H1 (cell line): Measurements from ENCODE around the gene TTC13. TPM values are rescaled to one million over a fixed set of nuclear protein-coding genes. Genes with fewer than 3 reads are reported as not detected.

ENCODE experiments used
- CTCF ChIA-PET: fragments of 300-600 bp; sonication (Branson Sonifier 250); formaldehyde crosslinking; loops from one replicate; lab custom pipeline; 2021; ENCODE audit not compliant: partially characterized antibody; lab: Charles Lee
- POLR2A ChIA-PET: fragments of 300-600 bp; sonication (Branson Sonifier 250); formaldehyde crosslinking; loops from one replicate; lab custom pipeline; 2021; ENCODE audit warnings: inconsistent platforms; ENCODE audit not compliant: partially characterized antibody; lab: Charles Lee
- DNase-seq, 2 experiments: peaks; one replicate each; pipeline versions ENCODE4 v3.0.0 to v3.0.0-alpha.2; 2010 to 2022; ENCODE audit warnings: low spot score in 2 of 2, low read depth in 1 of 2, mixed read lengths in 1 of 2
- FAIRE-seq: peaks from 2 replicates; lab custom pipeline; 2011; peaks lifted over from hg19 to GRCh38; lab: Jason Lieb, UNC
- H2AFZ ChIP-seq: 2 replicates; pipeline ENCODE4 v1.8.1; 2012; ENCODE audit warnings: low read length, inconsistent platforms
- H2AK5ac ChIP-seq: 2 replicates; pipeline ENCODE4 v1.6.1; 2013; ENCODE audit warnings: low read depth, low read length
- H2BK120ac ChIP-seq: replicated peaks from 2 replicates; pipeline ENCODE3; 2013; ENCODE audit warnings: low read depth, low read length, inconsistent platforms
- H2BK12ac ChIP-seq: 2 replicates; pipeline ENCODE4 v1.6.1; 2013; ENCODE audit warnings: low read depth, low read length
- H2BK15ac ChIP-seq: 2 replicates; pipeline ENCODE4 v1.6.1; 2013; ENCODE audit warnings: low read length
- H2BK20ac ChIP-seq: 2 replicates; pipeline ENCODE4 v1.6.1; 2013; ENCODE audit warnings: low read length
- H2BK5ac ChIP-seq: 2 replicates; pipeline ENCODE4 v1.6.1; 2013; ENCODE audit warnings: low read depth, low read length
- H3K14ac ChIP-seq: 2 replicates; pipeline ENCODE4 v1.6.1; 2013; ENCODE audit warnings: inconsistent platforms; ENCODE audit not compliant: insufficient read length
- H3K18ac ChIP-seq: 2 replicates; pipeline ENCODE4 v1.6.1; 2013; ENCODE audit warnings: low read length; ENCODE audit errors: extremely low read depth
- H3K23ac ChIP-seq: 2 replicates; pipeline ENCODE4 v1.6.1; 2013; ENCODE audit warnings: inconsistent platforms; ENCODE audit not compliant: insufficient read length
- H3K23me2 ChIP-seq: 2 replicates; pipeline ENCODE4 v1.6.1; 2013; ENCODE audit warnings: low read depth, low read length
- H3K27ac ChIP-seq: 2 replicates; pipeline ENCODE4 v1.6.1; 2011; ENCODE audit warnings: low read depth, low read length, inconsistent platforms
- H3K27me3 ChIP-seq, 4 experiments: replicated peaks in 1 of 4; 1 replicate in 1 of 4; 2 replicates in 3 of 4; pipeline versions ENCODE4 v1.6.1 to v1.8.1; 2011 to 2013; ENCODE audit warnings: low read length in 3 of 4, mild to moderate bottlenecking in 3 of 4, inconsistent platforms in 2 of 4, mixed read lengths in 2 of 4, moderate library complexity in 1 of 4; ENCODE audit not compliant: control insufficient read depth in 3 of 4, insufficient read depth in 3 of 4; ENCODE audit errors: extremely low read depth in 1 of 4
- H3K36me3 ChIP-seq, 4 experiments: 2 replicates each; pipeline versions ENCODE4 v1.6.1 to v1.8.1; 2011 to 2013; ENCODE audit warnings: mild to moderate bottlenecking in 4 of 4, low read length in 3 of 4, moderate library complexity in 2 of 4, control low read depth in 1 of 4, inconsistent platforms in 1 of 4; ENCODE audit not compliant: insufficient read depth in 4 of 4, control insufficient read depth in 2 of 4
- H3K4ac ChIP-seq: replicated peaks from 2 replicates; pipeline ENCODE3; 2013; ENCODE audit warnings: low read length, low read depth, mixed read lengths, inconsistent platforms; ENCODE audit not compliant: insufficient read length
- H3K4me1 ChIP-seq, 4 experiments: replicated peaks in 1 of 4; 1 replicate in 1 of 4; 2 replicates in 3 of 4; pipeline versions ENCODE4 v1.6.1 to v1.8.1; 2011 to 2013; ENCODE audit warnings: low read length in 3 of 4, inconsistent platforms in 2 of 4, mixed read lengths in 1 of 4; ENCODE audit not compliant: insufficient read depth in 4 of 4, control insufficient read depth in 3 of 4
- H3K4me2 ChIP-seq, 2 experiments: 2 replicates each; pipeline versions ENCODE4 v1.6.1 to v1.8.1; 2011 to 2013; ENCODE audit warnings: low read depth in 2 of 2, low read length in 2 of 2, control low read depth in 1 of 2, inconsistent platforms in 1 of 2, mild to moderate bottlenecking in 1 of 2; ENCODE audit not compliant: insufficient read depth in 1 of 2
- H3K4me3 ChIP-seq, 4 experiments: fragments of 200-600, 300-600 bp in 1 of 4; sonication (generic), shearing (Covaris generic), sonication (Bioruptor Twin) in 1 of 4; 2 replicates each; pipeline versions ENCODE4 v1.5.1 to v1.8.1; 2011 to 2016; ENCODE audit warnings: low read length in 4 of 4, low read depth in 3 of 4, control low read depth in 2 of 4, inconsistent platforms in 2 of 4, mild to moderate bottlenecking in 2 of 4, mixed read lengths in 1 of 4, moderate library complexity in 1 of 4; ENCODE audit not compliant: insufficient read depth in 2 of 4; ENCODE audit errors: extremely low read depth in 1 of 4
- H3K56ac ChIP-seq: replicated peaks from 2 replicates; pipeline ENCODE3; 2013; ENCODE audit warnings: low read depth, mild to moderate bottlenecking, mixed read lengths, low read length, inconsistent platforms; ENCODE audit not compliant: insufficient read length
- H3K79me1 ChIP-seq: 2 replicates; pipeline ENCODE4 v1.6.1; 2013; ENCODE audit warnings: low read depth, low read length, control low read depth
- H3K79me2 ChIP-seq, 2 experiments: 2 replicates each; pipeline versions ENCODE4 v1.6.1 to v1.8.1; 2012 to 2013; ENCODE audit warnings: low read length in 2 of 2, mild to moderate bottlenecking in 2 of 2, inconsistent platforms in 1 of 2; ENCODE audit not compliant: insufficient read depth in 2 of 2, control insufficient read depth in 1 of 2
- H3K9ac ChIP-seq, 4 experiments: replicated peaks in 1 of 4; 1 replicate in 1 of 4; 2 replicates in 3 of 4; pipeline versions ENCODE4 v1.6.1 to v1.8.1; 2011 to 2013; ENCODE audit warnings: low read depth in 3 of 4, low read length in 3 of 4, control low read depth in 2 of 4, mild to moderate bottlenecking in 2 of 4, moderate library complexity in 2 of 4, inconsistent platforms in 1 of 4; ENCODE audit errors: extremely low read depth in 1 of 4
- H3K9me3 ChIP-seq, 2 experiments: 2 replicates each; pipeline versions ENCODE4 v1.6.1 to v1.8.1; 2012 to 2013; ENCODE audit warnings: mild to moderate bottlenecking in 2 of 2, moderate library complexity in 2 of 2, control low read depth in 1 of 2, inconsistent platforms in 1 of 2, low read depth in 1 of 2, low read length in 1 of 2, mixed read lengths in 1 of 2; ENCODE audit not compliant: insufficient read depth in 2 of 2
- H4K20me1 ChIP-seq, 2 experiments: replicated peaks in 1 of 2; 2 replicates each; pipeline versions ENCODE3 to v1.8.1; 2011 to 2013; ENCODE audit warnings: inconsistent platforms in 2 of 2, low read length in 2 of 2, mild to moderate bottlenecking in 1 of 2; ENCODE audit not compliant: insufficient read depth in 2 of 2, control insufficient read depth in 1 of 2
- H4K5ac ChIP-seq: 2 replicates; pipeline ENCODE4 v1.6.1; 2013; ENCODE audit warnings: low read length, low read depth, mixed read lengths, inconsistent platforms; ENCODE audit not compliant: insufficient read length
- H4K8ac ChIP-seq: 2 replicates; pipeline ENCODE4 v1.8.0; 2013; ENCODE audit warnings: mild to moderate bottlenecking, moderate library complexity, low read length, inconsistent platforms; ENCODE audit not compliant: insufficient read depth; ENCODE audit errors: extremely low read depth
- H4K91ac ChIP-seq: replicated peaks from 2 replicates; pipeline ENCODE3; 2013; ENCODE audit warnings: low read length, mixed read lengths, inconsistent platforms; ENCODE audit not compliant: insufficient read length
- BACH1 ChIP-seq: IDR thresholded peaks from 2 replicates; pipeline ENCODE4 v1.6.1; 2012; ENCODE audit warnings: low read length, improper control_type of control experiment
- BRCA1 ChIP-seq: IDR thresholded peaks from 2 replicates; pipeline ENCODE4 v1.6.1; 2012; ENCODE audit warnings: low read depth, low read length, improper control_type of control experiment
- CEBPB ChIP-seq: IDR thresholded peaks from 2 replicates; pipeline ENCODE4 v1.6.1; 2012; ENCODE audit warnings: low read depth, low read length
- CREB1 ChIP-seq: IDR thresholded peaks from 2 replicates; pipeline ENCODE4 v1.6.1; 2012; ENCODE audit warnings: inconsistent platforms
- GABPA ChIP-seq: IDR thresholded peaks from 2 replicates; pipeline ENCODE4 v1.6.1; 2011; ENCODE audit warnings: mild to moderate bottlenecking, low read length, moderate library complexity, borderline replicate concordance; ENCODE audit not compliant: insufficient read depth
- JUN ChIP-seq: IDR thresholded peaks from 2 replicates; pipeline ENCODE4 v1.6.1; 2011; ENCODE audit warnings: low read depth, mild to moderate bottlenecking, improper control_type of control experiment, low read length
- MAFK ChIP-seq: IDR thresholded peaks from 2 replicates; pipeline ENCODE4 v1.6.1; 2012; ENCODE audit warnings: low read depth, mild to moderate bottlenecking, improper control_type of control experiment, low read length
- PHF8 ChIP-seq: fragments of 200-600 bp; sonication (generic); conservative IDR thresholded peaks from 2 replicates; pipeline ENCODE4 v1.7.1; 2012; ENCODE audit warnings: low read depth, mild to moderate bottlenecking, inconsistent platforms, low read length, moderate library complexity
- RFX5 ChIP-seq: IDR thresholded peaks from 2 replicates; pipeline ENCODE4 v1.6.1; 2011; ENCODE audit warnings: low read depth, low read length, improper control_type of control experiment, borderline replicate concordance
- RNF2 ChIP-seq: fragments of 200-900, 300-1000 bp; sonication (generic); IDR thresholded peaks from 2 replicates; pipeline ENCODE4 v1.7.1; 2016; ENCODE audit warnings: borderline replicate concordance, low read depth, mild to moderate bottlenecking, antibody characterized with exemption, low read length; ENCODE audit not compliant: poor library complexity, severe bottlenecking; ENCODE audit errors: missing control alignments
- TBP ChIP-seq: IDR thresholded peaks from 2 replicates; pipeline ENCODE4 v1.6.1; 2011; ENCODE audit warnings: low read depth, low read length, improper control_type of control experiment
- TEAD4 ChIP-seq: IDR thresholded peaks from 2 replicates; pipeline ENCODE4 v1.6.1; 2012; ENCODE audit warnings: low read depth, low read length, inconsistent platforms, mixed read lengths
- WGBS, 2 experiments: shearing (Covaris generic) in 1 of 2; methylation state at CpG; one replicate each; pipeline versions ENCODE4 v1.1.6 to v1.1.7; 2013 to 2015; ENCODE audit warnings: low lambda C conversion rate in 2 of 2, mixed read lengths in 2 of 2, inconsistent platforms in 1 of 2, low coverage in 1 of 2, missing lambda C conversion rate in 1 of 2; ENCODE audit not compliant: insufficient replicate concordance in 2 of 2, insufficient coverage in 1 of 2, insufficient read length in 1 of 2; ENCODE audit errors: extremely low coverage in 1 of 2, missing lambda C conversion rate in 1 of 2; 5-methylcytosine and 5-hydroxymethylcytosine counted together
- polyA plus RNA-seq, 7 experiments: library from polyadenylated mRNA; depleted of rRNA in 3 of 7; stranded (reverse) in 5 of 7; unstranded in 2 of 7; fragments of >200 nt in 5 of 7; fragments of 200-250 nt in 2 of 7; gene quantifications; 1 replicate in 5 of 7; 2 replicates in 1 of 7; 4 replicates in 1 of 7; pipeline versions ENCODE4 v1.2.1 to v1.2.3, GENCODE V29; 2011 to 2013; ENCODE audit warnings: missing spikeins in 2 of 7, mixed read lengths in 2 of 7
- total RNA-seq: library from RNA; stranded (reverse); fragmentation: NEBNext Ultra II Directional; extraction: Animal tissue kit (Norgen Biotek cat#: 25700); gene quantifications from 2 replicates; pipeline ENCODE4 v1.2.1, GENCODE V29; 2021

Gene TTC13
- total and polyA plus RNA-seq, 2 of the 8 experiments (the other 6 are each of a cell fraction or from before 2014, with no cell fraction given): 3.1 to 7.1 TPM

GRCh38 chr1:230867903-230868735, 110.5 kb downstream of the TTC13 start, which contains the start of gene C1orf198:
Gene C1orf198 (minus strand): TSS chr1:230868521. CDS start chr1:230868512, 9 bp downstream.
- peak in 1 of 2 experiments; percentile 89 for DNase-seq
- CTCF ChIA-PET: interaction anchor here (1.0 to 1.3 kb wide), 4 partner anchors 16 to 343 kb away, joined by 3 to 5 read pairs (median 4); no protein-coding TSS in a partner anchor
- no peak for FAIRE-seq
- TF ChIP-seq GABPA (no peak), MAFK (no peak), TEAD4 (no peak), BACH1 (no peak), CREB1 (0 out of 2 replicates have a peak, but pooled peaks have one; percentile 12), CEBPB (no peak), JUN (no peak), RNF2 (no peak), TBP (no peak), BRCA1 (no peak), RFX5 (no peak), PHF8 (peak; percentile 87)

More at GRCh38 chr1:230867903-230868735, 110.5 kb downstream of the TTC13 start, which contains the start of gene C1orf198:
- Histone ChIP-seq H3K23me2 (peaks cover 9% of the 10 kb centered on the region), H2AFZ (peak within 1 kb of the TSS; percentile 99), H3K4me1 (peaks cover 2 to 13% (median 7%) of the 10 kb centered on the region in 4 experiments), H3K4me2 (peak within 1 kb of the TSS; percentile 78 to 85), H4K8ac (peak within 1 kb of the TSS; percentile 99), H3K9me3 (no peaks in the 10 kb centered on the region), H2BK12ac (0 out of 2 replicates have a peak within 1 kb of the TSS, but pooled peaks have one; percentile 39), H3K9ac (peak within 1 kb of the TSS; percentile 90 to 97 (median 93)), H3K27me3 (peaks cover 0 to 2% (median 0%) of the 10 kb centered on the region in 4 experiments; a peak in 2 of 7 replicates), H4K20me1 (peaks cover 3 to 5% of the 10 kb centered on the region in 2 experiments), H3K4me3 (peak within 1 kb of the TSS; percentile 80 to 91 (median 89)), H3K27ac (peak within 1 kb of the TSS; percentile 83), H2BK15ac (no peak within 1 kb of the TSS), H3K4ac (peak within 1 kb of the TSS; percentile 57), H3K79me2 (peaks cover 0 to 39% of the 10 kb centered on the region in 2 experiments; a peak in 2 of 4 replicates), H2BK20ac (no peak within 1 kb of the TSS), H2BK120ac (no peak within 1 kb of the TSS), H4K5ac (peak within 1 kb of the TSS; percentile 80), H2AK5ac (no peak within 1 kb of the TSS), H3K18ac (peak within 1 kb of the TSS; percentile 93), H4K91ac (peak within 1 kb of the TSS; percentile 90), H3K23ac (no peak within 1 kb of the TSS), H2BK5ac (peak within 1 kb of the TSS; percentile 84), H3K79me1 (no peaks in the 10 kb centered on the region; the same call in 1 of the 2 replicates), H3K14ac (no peak within 1 kb of the TSS), H3K56ac (peak within 1 kb of the TSS; percentile 84), H3K36me3 (no peaks in the 10 kb centered on the region)
- POLR2A ChIA-PET: interaction anchor here (1.0 to 1.9 kb wide), 8 partner anchors 10 to 225 kb away, joined by 3 to 8 read pairs (median 4); no protein-coding TSS in a partner anchor
- WGBS, 2 experiments: 2% methylated on average over 42 of the region's 96 CpGs; no CpG with 5 or more reads in 1 of the 2 experiments
